Measurements from ENCODE around the gene MRTO4. TPM values are rescaled to one million over a fixed set of nuclear protein-coding genes. Genes with fewer than 3 reads are reported as not detected.

The MRTO4 gene
- total and polyA plus RNA-seq, 4 donors, result 13.9 to 59.1 (median 35.7) TPM

GRCh38 chr1:19257178-19257914, 5.7 kb downstream of the MRTO4 start:
- ATAC-seq (ENCODE audit: insufficient read depth, low FRiP score) (no peak), DNase-seq (no peak)
- Histone ChIP-seq H3K9ac (ENCODE audit: insufficient read depth in 1 of 2, low read length in 2 of 2) (no peak overlapping the region), H3K4me3 (no peak overlapping the region), H3K27ac (ENCODE audit: low read depth in 1 of 2, low read length in 1 of 2) (no peak overlapping the region), H3K9me3 (ENCODE audit: control insufficient read depth in 4 of 4, insufficient read depth in 3 of 4, low read length in 3 of 4) (no peaks in the 10 kb centered on the region), H3K4me1 (ENCODE audit: control insufficient read depth in 5 of 5, insufficient read depth in 5 of 5, low read length in 5 of 5) (peaks cover 0 to 12% (median 7%) of the 10 kb centered on the region in 5 donors), H3K36me3 (ENCODE audit: control insufficient read depth in 4 of 4, insufficient read depth in 4 of 4, low read length in 4 of 4) (peaks cover 19 to 45% (median 20%) of the 10 kb centered on the region in 4 donors), H3K27me3 (ENCODE audit: control insufficient read depth in 3 of 3, insufficient read depth in 3 of 3, low read length in 2 of 3) (no peaks in the 10 kb centered on the region)
- 68 to 83% methylated on average over 15 of the region's 15 CpGs for WGBS, 2 donors
- TF ChIP-seq, protein P1, sequence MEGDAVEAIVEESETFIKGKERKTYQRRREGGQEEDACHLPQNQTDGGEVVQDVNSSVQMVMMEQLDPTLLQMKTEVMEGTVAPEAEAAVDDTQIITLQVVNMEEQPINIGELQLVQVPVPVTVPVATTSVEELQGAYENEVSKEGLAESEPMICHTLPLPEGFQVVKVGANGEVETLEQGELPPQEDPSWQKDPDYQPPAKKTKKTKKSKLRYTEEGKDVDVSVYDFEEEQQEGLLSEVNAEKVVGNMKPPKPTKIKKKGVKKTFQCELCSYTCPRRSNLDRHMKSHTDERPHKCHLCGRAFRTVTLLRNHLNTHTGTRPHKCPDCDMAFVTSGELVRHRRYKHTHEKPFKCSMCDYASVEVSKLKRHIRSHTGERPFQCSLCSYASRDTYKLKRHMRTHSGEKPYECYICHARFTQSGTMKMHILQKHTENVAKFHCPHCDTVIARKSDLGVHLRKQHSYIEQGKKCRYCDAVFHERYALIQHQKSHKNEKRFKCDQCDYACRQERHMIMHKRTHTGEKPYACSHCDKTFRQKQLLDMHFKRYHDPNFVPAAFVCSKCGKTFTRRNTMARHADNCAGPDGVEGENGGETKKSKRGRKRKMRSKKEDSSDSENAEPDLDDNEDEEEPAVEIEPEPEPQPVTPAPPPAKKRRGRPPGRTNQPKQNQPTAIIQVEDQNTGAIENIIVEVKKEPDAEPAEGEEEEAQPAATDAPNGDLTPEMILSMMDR (IDR thresholded peaks at IDR 0.05; ENCODE audit: control extremely low read depth, extremely low read depth), result no peak

DNA sequence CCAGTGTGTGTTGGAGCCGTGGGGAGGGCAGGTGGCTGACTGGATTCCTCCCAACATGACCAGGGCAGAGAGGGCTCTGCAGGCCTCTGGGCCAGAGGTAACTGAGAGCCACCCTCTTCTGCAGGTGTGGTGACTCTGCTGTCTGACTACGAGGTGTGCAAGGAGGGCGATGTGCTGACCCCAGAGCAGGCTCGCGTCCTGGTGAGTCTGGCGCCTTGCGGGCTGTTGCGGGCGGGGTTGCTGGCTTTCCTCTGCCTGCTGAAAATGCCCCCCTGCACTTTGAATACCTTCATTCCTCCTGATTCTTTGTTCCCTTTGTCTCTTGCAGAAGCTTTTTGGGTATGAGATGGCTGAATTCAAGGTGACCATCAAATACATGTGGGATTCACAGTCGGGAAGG, 6.7 kb downstream of the MRTO4 start:
- ATAC-seq (ENCODE audit: insufficient read depth, low FRiP score) (no peak), DNase-seq (no peak)
- Histone ChIP-seq H3K4me3 (no peak overlapping the region), H3K27me3 (ENCODE audit: control insufficient read depth in 3 of 3, insufficient read depth in 3 of 3, low read length in 2 of 3) (no peaks in the 10 kb centered on the region), H3K27ac (ENCODE audit: low read depth in 1 of 2, low read length in 1 of 2) (no peak overlapping the region), H3K36me3 (ENCODE audit: control insufficient read depth in 4 of 4, insufficient read depth in 4 of 4, low read length in 4 of 4) (peaks cover 19 to 45% (median 20%) of the 10 kb centered on the region in 4 donors), H3K9me3 (ENCODE audit: control insufficient read depth in 4 of 4, insufficient read depth in 3 of 4, low read length in 3 of 4) (no peaks in the 10 kb centered on the region), H3K9ac (ENCODE audit: insufficient read depth in 1 of 2, low read length in 2 of 2) (no peak overlapping the region), H3K4me1 (ENCODE audit: control insufficient read depth in 5 of 5, insufficient read depth in 5 of 5, low read length in 5 of 5) (peaks cover 0 to 3% (median 1%) of the 10 kb centered on the region in 5 donors)
- 96% methylated on average over 10 of the region's 10 CpGs for WGBS, 2 donors
- TF ChIP-seq, protein P1 (IDR thresholded peaks at IDR 0.05; ENCODE audit: control extremely low read depth, extremely low read depth), result no peak

DNA sequence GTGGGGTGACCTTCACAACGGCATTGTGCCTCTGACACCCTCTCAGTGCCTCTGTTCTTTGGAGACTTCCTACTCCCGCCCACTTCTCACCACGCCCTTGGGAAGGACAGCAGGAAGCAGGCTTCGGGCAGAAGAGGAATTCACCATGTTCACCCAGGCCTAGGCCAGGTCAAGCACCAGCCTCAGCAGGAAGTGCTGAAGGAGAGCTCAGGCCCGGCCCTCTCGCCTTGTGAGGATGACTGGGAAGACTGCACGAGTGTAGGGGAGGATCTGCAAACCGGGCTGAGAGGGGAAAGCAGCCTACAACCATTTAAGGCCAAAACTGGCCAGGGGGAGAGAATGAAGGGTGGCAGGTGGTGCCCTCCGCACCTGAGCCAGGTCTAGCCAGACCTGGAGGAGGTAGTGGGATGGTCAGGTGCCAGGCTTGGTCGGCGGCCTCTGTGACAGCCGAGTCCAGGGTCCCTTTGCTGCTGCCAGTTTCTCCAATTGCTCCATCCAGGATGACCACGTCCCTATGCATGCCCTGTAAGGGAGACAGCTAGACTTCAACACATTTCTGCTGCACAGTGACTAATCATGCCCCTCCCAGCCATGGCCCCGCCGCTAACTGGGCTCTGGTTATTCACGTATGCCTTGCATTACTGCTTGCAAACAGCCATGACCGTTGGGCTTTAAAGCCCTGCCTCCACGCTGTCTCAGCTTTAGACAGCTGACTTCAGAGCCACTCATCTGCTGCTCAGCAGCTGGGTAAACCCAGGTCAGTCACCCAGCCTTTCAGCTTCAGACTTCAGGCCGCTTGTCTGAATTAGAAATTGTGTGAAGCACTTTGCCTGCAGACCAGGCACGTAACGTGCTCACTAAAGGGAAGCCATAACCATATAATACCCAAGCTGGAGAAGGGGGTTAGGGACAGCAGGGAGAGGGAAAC, 8.9 kb downstream of the MRTO4 start:
- TF ChIP-seq, protein P1 (IDR thresholded peaks at IDR 0.05; ENCODE audit: control extremely low read depth, extremely low read depth), result no peak
- no peak overlapping the region for H3K27ac ChIP-seq (ENCODE audit: low read depth in 1 of 2, low read length in 1 of 2)
- no peaks in the 10 kb centered on the region for H3K9me3 ChIP-seq (ENCODE audit: control insufficient read depth in 4 of 4, insufficient read depth in 3 of 4, low read length in 3 of 4)
- ATAC-seq (ENCODE audit: insufficient read depth, low FRiP score) (no peak), DNase-seq (no peak)
- WGBS, 2 donors, result 78 to 80% methylated on average over 21 of the region's 21 CpGs
- H3K36me3 ChIP-seq (ENCODE audit: control insufficient read depth in 4 of 4, insufficient read depth in 4 of 4, low read length in 4 of 4), result peaks cover 17 to 43% (median 20%) of the 10 kb centered on the region in 4 donors
- no peaks in the 10 kb centered on the region for H3K4me1 ChIP-seq (ENCODE audit: control insufficient read depth in 5 of 5, insufficient read depth in 5 of 5, low read length in 5 of 5)
- H3K4me3 ChIP-seq, result no peak overlapping the region
- H3K27me3 ChIP-seq (ENCODE audit: control insufficient read depth in 3 of 3, insufficient read depth in 3 of 3, low read length in 2 of 3), result no peaks in the 10 kb centered on the region
- H3K9ac ChIP-seq (ENCODE audit: insufficient read depth in 1 of 2, low read length in 2 of 2), result no peak overlapping the region
